OCI-LY7 (cell line): ENCODE data around the gene RUSC1. TPM values are rescaled to one million over a fixed set of nuclear protein-coding genes. Genes with fewer than 3 reads are reported as not detected.

Experiments used
- BruUV-seq: library from RNA; stranded (reverse); fragments of 400-500 nt; replicated peaks from 2 replicates; lab custom pipeline; 2021; lab: Mats Ljungman, UMichigan
- CTCF ChIA-PET: fragments of 300-600 bp; sonication (Branson Sonifier 250); formaldehyde crosslinking; loops from one replicate; lab custom pipeline; 2022; ENCODE audit warnings: antibody characterized with exemption; ENCODE audit not compliant: unreplicated experiment; lab: Charles Lee
- POLR2A ChIA-PET: fragments of 300-600 bp; sonication (Branson Sonifier 250); formaldehyde crosslinking; loops from one replicate; lab custom pipeline; 2022; ENCODE audit warnings: antibody characterized with exemption; lab: Charles Lee
- DNase-seq: peaks from one replicate; pipeline ENCODE4 v3.0.0-alpha.2; 2015; ENCODE audit warnings: low spot score
- H2AFZ ChIP-seq: fragments of 200-600 bp; sonication (generic), shearing (Covaris generic); 2 replicates; pipeline ENCODE4 v1.6.1; 2014; ENCODE audit warnings: mild to moderate bottlenecking, antibody characterized with exemption, low read length, moderate library complexity
- H3K27ac ChIP-seq: fragments of 200-600 bp; sonication (generic); 2 replicates; pipeline ENCODE4 v1.5.1; 2014; ENCODE audit warnings: mixed run types, low read depth, mild to moderate bottlenecking, moderate library complexity, low read length, inconsistent platforms; ENCODE audit not compliant: poor library complexity, severe bottlenecking
- H3K36me3 ChIP-seq: fragments of 200-600 bp; sonication (generic); 2 replicates; pipeline ENCODE4 v1.6.1; 2014; ENCODE audit warnings: mild to moderate bottlenecking, antibody characterized with exemption, low read length, moderate library complexity, mixed read lengths; ENCODE audit not compliant: insufficient read depth
- H3K4me1 ChIP-seq: fragments of 200-600 bp; sonication (generic); 2 replicates; pipeline ENCODE4 v1.5.1; 2014; ENCODE audit warnings: mild to moderate bottlenecking, low read length; ENCODE audit not compliant: insufficient read depth, poor library complexity, severe bottlenecking
- H3K4me2 ChIP-seq: fragments of 200-600 bp; sonication (generic); 2 replicates; pipeline ENCODE4 v1.6.1; 2014; ENCODE audit warnings: mild to moderate bottlenecking, low read length
- H3K4me3 ChIP-seq: fragments of 200-600 bp; sonication (generic); 2 replicates; pipeline ENCODE4 v1.5.1; 2014; ENCODE audit warnings: mild to moderate bottlenecking, low read depth, low read length; ENCODE audit not compliant: poor library complexity, severe bottlenecking
- H3K79me2 ChIP-seq: fragments of 200-600 bp; sonication (generic); 2 replicates; pipeline ENCODE4 v1.6.1; 2016; ENCODE audit warnings: low read depth, mild to moderate bottlenecking, low read length, moderate library complexity, mixed read lengths; ENCODE audit not compliant: insufficient read depth
- H3K9me2 ChIP-seq: fragments of 200-600 bp; sonication (generic); 2 replicates; pipeline ENCODE4 v1.6.1; 2016; ENCODE audit warnings: mild to moderate bottlenecking, low read length, mixed read lengths; ENCODE audit not compliant: insufficient read depth
- H3K9me3 ChIP-seq: fragments of 200-600 bp; sonication (generic); 2 replicates; pipeline ENCODE4 v1.6.1; 2014; ENCODE audit warnings: mild to moderate bottlenecking, mixed run types, low read length, mixed read lengths
- H4K20me1 ChIP-seq: fragments of 200-600 bp; sonication (generic); 2 replicates; pipeline ENCODE4 v1.6.1; 2014; ENCODE audit warnings: mild to moderate bottlenecking, antibody characterized with exemption, low read length, moderate library complexity, mixed read lengths; ENCODE audit not compliant: insufficient read depth
- CTCF ChIP-seq: fragments of 200-600 bp; sonication (generic); conservative IDR thresholded peaks from 2 replicates; pipeline ENCODE4 v1.5.1; 2014; ENCODE audit warnings: mild to moderate bottlenecking, antibody characterized with exemption, low read length, moderate library complexity, mixed read lengths
- EZH2phosphoT487 ChIP-seq: fragments of 200-600 bp; sonication (generic); IDR thresholded peaks from 2 replicates; pipeline ENCODE4 v1.6.1; 2018; ENCODE audit warnings: low read depth, borderline replicate concordance, mild to moderate bottlenecking, mixed run types, antibody characterized with exemption, low read length, moderate library complexity, mixed read lengths
- intact Hi-C: fragments of 100-400 bp; cut with micrococcal nuclease; formaldehyde crosslinking; loops from one replicate; pipeline ENCODE4 v1.10.0; 2022; ENCODE audit not compliant: unreplicated experiment
- total RNA-seq, 2 experiments: library from RNA; depleted of rRNA in 1 of 2; stranded (reverse); fragments of >200 nt in 1 of 2; shearing (Covaris generic) in 1 of 2; gene quantifications; 2 replicates each; pipeline ENCODE4 v1.2.3, GENCODE V29; 2014 to 2022

Gene RUSC1
- total RNA-seq, 2 experiments from 2014 or later: 15.1 to 25.6 TPM

GRCh38 chr1:155285631-155286044 lies 35.1 kb upstream of the RUSC1 start:
- Histone ChIP-seq H3K27ac (no peak overlapping the region), H3K9me2 (no peaks in the 10 kb centered on the region), H3K36me3 (peaks cover 4% of the 10 kb centered on the region; the same call in 1 of the 2 replicates), H3K4me2 (no peak overlapping the region), H3K4me1 (no peaks in the 10 kb centered on the region), H4K20me1 (no peaks in the 10 kb centered on the region), H2AFZ (no peak overlapping the region), H3K4me3 (no peak overlapping the region), H3K9me3 (no peaks in the 10 kb centered on the region), H3K79me2 (no peaks in the 10 kb centered on the region)
- ChIA-PET CTCF (no interaction called here), POLR2A (interaction anchor here (0.6 kb wide), 1 partner anchor 22 kb away, joined by 3 read pairs; no protein-coding TSS in a partner anchor)
- no TSS peak for BruUV-seq
- no peak for DNase-seq
- no peak for TF ChIP-seq EZH2phosphoT487
- TF ChIP-seq CTCF: no peak
- intact Hi-C loops: no loop called here

- CTCF ChIA-PET: no interaction called here
- POLR2A ChIA-PET: no interaction called here
Observed at GRCh38 chr1:155286544-155286943, 34.1 kb upstream of the RUSC1 start.

More at GRCh38 chr1:155286544-155286943, 34.1 kb upstream of the RUSC1 start:
- DNase-seq: no peak
- no peaks in the 10 kb centered on the region for H3K9me3 ChIP-seq
- no peak overlapping the region for H2AFZ ChIP-seq
- no peaks in the 10 kb centered on the region for H4K20me1 ChIP-seq
- intact Hi-C loops: no loop called here
- no TSS peak for BruUV-seq
- H3K4me1 ChIP-seq: no peaks in the 10 kb centered on the region
- H3K9me2 ChIP-seq: no peaks in the 10 kb centered on the region
- no peak overlapping the region for H3K27ac ChIP-seq
- H3K4me2 ChIP-seq: no peak overlapping the region
- no peaks in the 10 kb centered on the region for H3K79me2 ChIP-seq
- TF ChIP-seq CTCF (no peak), EZH2phosphoT487 (no peak)
- peaks cover 4% of the 10 kb centered on the region; the same call in 1 of the 2 replicates for H3K36me3 ChIP-seq
- H3K4me3 ChIP-seq: no peak overlapping the region
